Right hindlimb (tissue), 1 donor: ENCODE results near the gene DUT.
"Not testable (repeated sequence)": the region's sequence is repeated elsewhere in the genome, so short reads cannot be mapped to it uniquely, and the experiment has no call there.

Source experiments
- DNase-seq: peaks from one replicate; pipeline ENCODE4 v3.0.0-alpha.2; 2018

DUT gene

DNA sequence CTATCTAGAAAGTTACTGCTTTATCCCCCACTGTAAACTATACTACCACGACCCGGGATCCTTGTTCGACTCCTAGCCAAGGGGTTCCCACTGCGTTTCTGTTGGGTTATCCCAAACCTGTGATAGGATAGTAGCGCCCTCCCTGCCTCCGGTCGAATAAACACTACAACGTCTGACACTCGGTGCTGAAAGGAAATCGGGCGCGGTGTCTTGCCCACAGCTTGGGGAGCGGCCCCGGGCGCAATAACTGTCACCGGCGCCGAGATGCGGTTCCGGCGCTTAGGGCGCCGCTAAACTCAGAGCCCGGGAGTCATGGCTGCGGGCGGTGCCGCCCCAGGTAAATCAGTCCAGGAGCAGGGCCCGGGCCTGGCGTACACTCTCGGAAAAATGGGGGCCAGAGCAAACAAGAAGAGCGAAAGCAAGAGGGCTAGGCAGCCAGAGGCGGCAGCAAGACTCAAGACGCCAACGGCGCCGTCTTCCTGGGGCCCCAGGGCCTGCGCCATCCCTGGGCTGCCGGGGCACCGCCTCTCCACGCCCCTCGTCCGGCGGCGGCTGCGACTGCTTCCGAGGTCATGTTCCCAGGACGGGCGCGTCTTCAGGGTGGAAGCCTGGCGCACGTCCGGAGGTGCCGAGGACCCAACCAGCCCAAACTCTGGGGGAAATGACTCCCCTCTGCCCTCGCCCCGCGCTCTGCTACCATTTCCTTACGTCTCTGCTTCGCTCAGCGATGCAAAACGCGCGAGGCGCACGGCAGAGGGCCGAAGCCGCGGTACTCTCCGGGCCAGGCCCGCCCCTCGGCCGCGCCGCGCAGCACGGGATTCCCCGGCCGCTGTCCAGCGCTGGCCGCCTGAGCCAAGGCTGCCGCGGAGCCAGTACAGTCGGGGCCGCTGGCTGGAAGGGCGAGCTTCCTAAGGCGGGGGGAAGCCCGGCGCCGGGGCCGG lies at the start of gene DUT:
Gene DUT, plus strand, starts transcription at position 575 of the 941 bp plus-strand sequence. Its CDS starts 87 bp downstream, at position 662.
- peak; percentile 92 for DNase-seq

DNA sequence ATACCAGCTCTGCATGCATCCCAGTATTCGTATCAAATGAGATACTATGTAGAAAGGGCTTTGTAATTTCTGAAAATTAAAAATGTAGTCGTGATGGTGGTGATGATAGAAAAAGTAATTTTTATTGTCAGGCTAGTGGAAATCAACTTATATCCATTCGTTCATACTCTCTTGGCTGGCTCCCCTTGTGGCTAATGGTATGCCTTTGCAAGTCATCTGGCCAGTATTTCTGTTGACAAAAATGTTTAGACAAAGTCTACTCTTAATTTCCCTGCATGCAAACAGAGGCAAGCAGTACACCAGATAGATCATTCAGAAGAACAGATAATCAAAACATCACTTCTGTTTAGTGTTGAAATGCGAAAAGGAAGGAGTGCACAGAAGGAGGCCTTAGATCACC lies 49.6 kb upstream of the DUT start:
- DNase-seq, result no peak

DNA sequence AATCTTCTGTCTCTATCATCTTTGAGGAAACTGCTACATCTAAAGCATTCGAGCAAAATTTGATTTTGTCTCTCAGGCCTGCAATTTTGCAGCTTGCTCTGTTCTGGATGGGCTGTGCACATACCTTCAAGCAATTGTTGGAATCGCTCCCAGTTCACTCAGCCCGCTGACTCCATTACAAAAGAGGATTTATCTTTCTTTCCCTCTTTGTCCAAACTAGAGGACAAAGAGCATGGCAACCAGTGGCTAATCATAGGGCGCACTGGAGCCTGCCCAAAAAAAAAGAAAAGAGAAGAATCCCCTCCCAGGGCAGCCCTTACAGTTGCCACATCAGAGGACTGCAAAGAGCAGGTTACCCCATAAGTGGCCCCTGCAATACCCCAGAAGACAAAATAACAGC lies 49.0 kb upstream of the DUT start:
- DNase-seq, result no peak

DNA sequence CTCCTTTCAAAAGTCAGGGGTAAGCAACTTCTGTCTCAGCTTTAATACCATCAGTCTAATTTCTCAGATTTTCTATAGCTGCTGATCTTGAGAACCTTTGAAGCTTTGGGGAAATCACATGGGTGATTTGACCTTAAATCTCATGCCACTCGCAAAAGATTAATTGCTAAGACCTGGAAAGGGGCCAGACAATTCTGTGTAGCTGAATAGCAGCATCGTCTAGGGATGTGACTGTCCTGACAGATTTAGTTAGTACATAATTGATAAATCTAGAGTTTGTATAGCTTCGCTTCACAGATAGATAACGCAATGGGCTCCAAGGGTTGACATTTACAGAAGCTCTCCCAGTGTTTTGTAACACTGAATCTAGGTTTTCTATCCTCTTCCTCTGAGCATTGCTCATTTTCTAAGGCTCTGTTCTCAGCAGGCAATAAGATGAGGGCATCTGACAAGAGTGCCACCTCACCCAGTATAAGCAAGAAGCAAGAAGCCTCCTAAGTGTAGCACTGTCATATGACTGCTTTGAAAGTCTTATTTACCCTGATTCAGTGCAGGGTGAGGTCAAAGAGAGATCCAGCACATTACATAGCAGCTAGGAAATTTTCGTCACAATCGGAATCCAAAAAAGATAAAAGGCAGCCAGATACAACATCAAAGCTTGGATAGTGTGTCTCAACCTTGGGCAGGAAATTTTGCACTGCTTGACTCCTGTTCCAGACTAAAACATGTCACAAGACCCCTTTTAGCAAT lies 47.7 kb upstream of the DUT start:
- DNase-seq, result no peak

GRCh38 chr15:48285329-48286214 lies 45.7 kb upstream of the DUT start:
- peak; percentile 91 for DNase-seq

DNA sequence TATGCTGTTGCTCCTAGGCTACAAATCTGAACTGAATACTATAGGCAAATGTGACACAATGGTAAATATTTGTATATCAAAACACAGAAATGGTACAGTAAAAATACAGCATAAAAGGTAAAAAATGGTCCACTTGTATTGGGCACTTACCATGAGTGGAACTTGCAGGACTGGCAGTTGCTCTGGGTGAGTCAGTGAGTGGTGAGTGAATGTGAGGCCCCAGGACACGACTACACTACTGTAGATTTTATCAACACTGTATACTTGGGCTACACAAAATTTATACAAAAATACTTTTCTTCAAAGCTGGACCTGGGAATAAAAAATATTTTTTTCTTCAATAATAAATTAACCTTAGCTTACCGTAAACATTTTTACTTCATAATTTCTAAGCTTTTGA lies 41.6 kb upstream of the DUT start:
- DNase-seq, result no peak

GRCh38 chr15:48292458-48292857 lies 38.8 kb upstream of the DUT start:
- no peak for DNase-seq

GRCh38 chr15:48297668-48298067 lies 33.6 kb upstream of the DUT start:
- no peak for DNase-seq

GRCh38 chr15:48298914-48299313 lies 32.3 kb upstream of the DUT start:
- no peak for DNase-seq

DNA sequence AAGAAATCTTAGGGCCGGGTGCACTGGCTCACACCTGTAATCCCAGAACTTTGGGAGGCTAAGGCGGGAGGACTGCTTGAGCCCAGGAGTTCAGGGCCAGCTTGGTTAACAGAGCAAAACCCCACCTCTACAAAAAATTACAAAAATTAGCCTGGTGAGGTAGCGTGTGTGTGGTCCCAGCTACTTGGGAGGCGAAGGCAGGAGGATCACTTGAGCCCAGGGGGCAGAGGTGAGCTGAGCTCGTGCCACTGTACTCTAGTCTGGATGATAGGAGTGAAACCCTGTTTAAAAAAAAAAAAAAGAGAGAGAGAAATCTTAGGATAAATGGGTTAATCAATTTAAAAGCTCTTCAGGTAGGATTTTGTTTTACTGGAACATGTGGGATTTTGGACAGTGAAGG lies 31.2 kb upstream of the DUT start:
- DNase-seq, result no peak

GRCh38 chr15:48304398-48304797 lies 26.8 kb upstream of the DUT start:
- DNase-seq, result no peak

GRCh38 chr15:48306639-48307038 lies 24.6 kb upstream of the DUT start:
- DNase-seq, result no peak

DNA sequence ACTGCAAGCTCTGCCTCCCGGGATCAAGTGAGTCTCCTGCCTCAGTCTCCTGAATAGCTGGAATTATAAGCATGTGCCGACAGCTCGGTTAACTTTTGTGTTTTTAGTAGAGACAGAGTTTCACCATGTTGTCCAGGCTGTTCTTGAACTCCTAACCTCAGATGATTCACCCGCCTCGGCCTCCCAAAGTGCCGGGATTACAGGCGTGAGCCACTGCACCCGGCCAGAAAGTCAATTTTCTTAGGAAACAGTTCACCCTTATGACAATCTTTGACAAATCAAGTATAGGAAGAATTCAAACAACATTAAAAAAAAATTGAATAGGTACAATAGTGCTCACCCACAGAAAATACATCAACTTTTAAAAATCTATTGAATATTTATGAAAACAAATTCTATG lies 23.6 kb upstream of the DUT start:
- DNase-seq, result no peak

DNA sequence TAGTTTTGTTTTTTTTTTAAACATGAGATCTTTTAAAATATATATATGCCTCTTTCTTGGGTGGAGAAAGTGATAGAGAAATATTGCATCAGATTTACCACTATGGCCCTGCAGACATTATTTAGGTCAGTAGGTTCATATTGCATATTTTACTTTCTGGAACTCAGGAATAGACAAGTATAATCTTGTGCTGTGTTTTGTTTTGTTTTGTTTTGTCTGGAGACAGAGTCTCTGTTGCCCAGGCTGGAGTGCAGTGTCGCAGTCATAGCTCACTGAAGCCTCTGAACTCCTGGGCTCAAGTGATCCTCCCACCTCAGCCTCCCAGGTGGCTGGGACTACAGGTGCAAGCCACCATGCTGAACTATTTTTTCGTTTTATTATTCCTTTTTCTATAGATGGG lies 21.5 kb upstream of the DUT start:
- no peak for DNase-seq

- no peak for DNase-seq
Observed at GRCh38 chr15:48313216-48313615, 18.0 kb upstream of the DUT start.

GRCh38 chr15:48315041-48315440 lies 16.2 kb upstream of the DUT start:
- no peak for DNase-seq

DNA sequence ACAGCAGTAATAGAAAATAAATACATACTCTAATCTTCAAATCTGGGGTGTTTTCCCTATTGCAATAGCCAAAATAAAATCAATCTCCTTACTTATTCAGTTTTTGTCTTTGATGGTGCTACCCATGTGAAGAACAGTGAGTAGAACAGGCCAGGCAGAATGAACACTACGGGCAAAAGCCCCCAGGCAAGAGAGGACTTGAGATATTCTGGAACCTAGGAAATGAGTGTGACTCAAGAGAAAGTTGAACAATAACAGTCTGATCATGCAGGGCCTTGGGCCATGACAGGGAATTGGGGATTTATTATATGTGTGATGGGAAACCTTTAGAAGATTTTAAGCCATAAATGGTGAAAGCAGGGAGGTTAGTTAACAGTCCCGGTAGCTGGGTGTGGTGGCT lies 14.0 kb upstream of the DUT start:
- DNase-seq, result no peak

- DNase-seq, result no peak
Observed at GRCh38 chr15:48318131-48318530, 13.1 kb upstream of the DUT start.

- DNase-seq, result no peak
Observed at GRCh38 chr15:48323294-48323693, 7.9 kb upstream of the DUT start.

DNA sequence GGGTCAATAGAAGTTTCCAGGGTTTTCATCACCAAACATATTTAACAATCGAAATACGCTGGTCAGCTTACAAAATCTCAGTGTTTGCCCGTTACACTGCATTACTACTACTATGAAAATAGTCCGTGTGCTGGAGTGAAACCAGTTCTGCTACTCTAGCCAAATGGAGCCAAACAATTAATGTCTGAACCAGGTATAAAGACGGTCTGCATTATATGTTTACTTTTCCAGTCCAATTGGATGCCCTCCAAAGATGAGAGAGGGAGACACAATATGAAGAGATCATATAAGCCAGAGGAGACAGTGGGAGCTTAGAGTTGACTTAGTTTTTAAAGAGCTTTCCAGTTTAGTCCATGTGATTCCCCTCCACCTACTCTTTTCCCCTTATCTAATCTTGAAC lies 6.3 kb upstream of the DUT start:
- DNase-seq, result no peak

DNA sequence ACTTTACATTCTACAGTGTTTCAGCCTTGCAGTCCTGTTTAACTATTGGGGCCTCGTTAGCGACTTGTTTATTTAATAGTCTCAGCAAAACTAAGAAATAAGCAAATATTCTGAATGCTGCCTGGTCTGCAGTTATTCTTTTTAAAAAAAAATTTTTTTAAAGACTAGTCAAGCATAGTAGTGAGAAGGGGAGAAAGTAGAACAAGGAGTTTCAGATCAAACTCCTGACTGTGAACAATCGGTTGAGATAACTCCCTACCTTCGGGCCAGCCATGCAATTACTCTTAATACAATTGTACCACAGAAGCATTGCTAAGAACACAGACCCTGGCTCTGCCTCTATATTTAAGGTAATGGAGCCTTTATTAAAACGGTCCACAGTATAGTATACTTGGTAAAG lies 5.8 kb upstream of the DUT start:
- no peak for DNase-seq

DNA sequence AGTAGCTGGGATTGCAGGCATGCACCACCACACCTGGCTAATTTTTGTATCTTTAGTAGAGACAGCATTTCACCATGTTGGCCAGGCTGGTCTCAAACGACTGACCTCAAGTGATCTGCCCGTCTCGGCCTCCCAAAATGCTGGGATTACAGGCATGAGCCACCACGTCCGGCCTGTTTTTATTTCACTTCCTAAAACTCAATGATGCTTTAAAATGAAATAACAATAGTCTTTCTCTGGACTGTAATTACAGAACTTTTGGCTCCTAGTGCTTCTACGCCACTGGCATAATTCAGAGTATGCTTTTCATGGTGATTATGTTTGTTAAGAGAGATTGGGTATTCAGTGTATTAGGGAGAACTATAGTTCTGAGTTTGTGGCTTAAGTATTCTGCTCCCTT lies 5.0 kb upstream of the DUT start:
- DNase-seq, result not testable (repeated sequence)
